Erythroblast (primary cell): ENCODE results near the gene CIT.

Source experiments
- DNase-seq, 2 experiments: peaks; one replicate each; lab custom pipeline; 2025; lab: John Stamatoyannopoulos, UW
- GATA1 ChIP-seq: IDR thresholded peaks from 2 replicates; pipeline ENCODE4 v1.6.1; 2011; ENCODE audit warnings: low read depth, mild to moderate bottlenecking, control low read depth, low read length, moderate library complexity
- POLR2A ChIP-seq: IDR thresholded peaks from 2 replicates; pipeline ENCODE4 v1.6.1; 2011; ENCODE audit warnings: mild to moderate bottlenecking, low read length

The CIT gene

DNA sequence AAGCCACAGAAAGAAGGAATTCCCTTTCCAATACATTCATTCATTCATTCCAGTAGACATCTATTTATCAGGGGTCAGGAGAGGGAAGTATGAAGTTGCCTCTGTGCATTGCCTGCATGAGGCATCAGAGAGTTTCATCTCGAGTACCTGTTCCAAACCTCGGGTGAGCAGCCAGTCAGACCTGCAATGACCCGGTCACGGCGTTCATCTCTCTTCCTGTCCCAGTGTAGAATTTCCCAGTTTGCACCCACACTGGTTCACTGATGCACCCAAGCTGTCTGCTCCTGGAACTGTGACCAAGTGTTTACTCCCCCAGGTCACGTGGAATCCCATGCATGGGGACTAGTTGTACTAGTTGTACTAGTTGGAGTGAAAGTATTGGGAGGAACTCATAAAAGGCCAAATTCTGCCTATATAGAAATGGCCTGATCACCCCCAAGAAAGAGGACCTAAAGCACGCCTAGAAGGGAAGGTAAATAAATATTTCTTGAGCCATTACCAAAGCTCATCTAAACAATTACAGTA lies 231.5 kb downstream of the CIT start:
- TF ChIP-seq POLR2A (no peak), GATA1 (no peak)
- no peak for DNase-seq

DNA sequence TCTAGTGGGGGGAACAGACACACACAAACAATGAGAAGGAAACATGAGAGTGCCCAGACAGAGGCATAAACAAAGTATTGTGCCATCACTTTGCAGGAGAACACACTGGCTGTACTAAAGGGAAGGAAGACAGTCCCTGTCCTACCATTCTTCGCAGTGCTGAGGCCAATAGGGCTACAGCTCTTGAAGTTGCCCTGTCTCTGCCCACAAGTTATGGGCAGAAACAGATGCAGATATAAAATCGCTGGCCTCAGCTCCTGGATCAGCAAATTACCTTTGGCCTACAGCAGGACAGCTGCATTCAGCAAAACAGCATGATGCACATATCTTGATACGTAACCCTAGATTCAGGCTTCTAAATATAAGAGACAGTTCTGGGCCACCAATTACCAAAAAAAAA lies 232.2 kb downstream of the CIT start:
- peak in 1 of 2 experiments; percentile 33 for DNase-seq
- TF ChIP-seq POLR2A, result no peak
- no peak for TF ChIP-seq GATA1

DNA sequence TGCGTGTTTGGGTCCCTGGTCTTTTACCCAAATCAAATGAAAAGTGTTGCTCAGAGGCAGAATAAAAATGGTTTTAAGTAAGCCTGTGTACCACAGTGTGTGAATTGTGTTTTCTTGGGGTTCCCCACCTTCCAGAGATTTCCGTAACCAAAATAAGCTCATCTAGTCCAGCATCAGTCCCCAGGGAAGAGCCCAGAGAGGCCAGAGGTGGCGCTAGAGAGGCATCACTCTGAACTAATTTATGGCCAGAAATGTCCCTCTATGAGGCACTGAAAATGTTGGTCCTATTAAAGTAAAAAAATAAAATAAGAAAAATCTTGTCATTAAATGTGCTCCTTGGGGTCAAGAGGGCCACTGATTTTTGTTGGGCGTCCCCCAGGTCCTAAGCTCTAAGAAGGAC lies 234.1 kb downstream of the CIT start:
- peak; percentile 37 to 49 for DNase-seq
- TF ChIP-seq POLR2A (no peak), GATA1 (no peak)
